ENCODE results near the gene CTNNA3. TPM values are rescaled to one million over a fixed set of nuclear protein-coding genes. Genes with fewer than 3 reads are reported as not detected.

Gene CTNNA3
- total and polyA plus RNA-seq, 2 of the 4 experiments (the other 2 are of a cell fraction), result 0.19 to 0.90 TPM

- in situ Hi-C loops (cut with MboI; ENCODE audit: low sequenced_read_pairs), result no loop called here
- Histone ChIP-seq H3K79me1 (ENCODE audit: low read depth in 1 of 2, low read length in 2 of 2) (no peaks in the 10 kb centered on the region), H3K56ac (ENCODE audit: extremely low read depth, insufficient read depth, low read length) (no peak overlapping the region), H3K23ac (ENCODE audit: low read depth, low read length) (no peak overlapping the region), H3K27me3 (ENCODE audit: control insufficient read depth, insufficient read depth, low read length) (no peaks in the 10 kb centered on the region), H4K91ac (ENCODE audit: insufficient read depth, low read depth, low read length) (no peak overlapping the region), H2BK15ac (ENCODE audit: low read depth, low read length) (no peak overlapping the region), H3K4me3 (ENCODE audit: insufficient read depth, low read depth, low read length) (no peak overlapping the region), H4K8ac (ENCODE audit: low read depth in 2 of 2, low read length in 2 of 2) (no peak overlapping the region), H2AFZ (replicated peaks; ENCODE audit: low read length, poor library complexity) (no peak overlapping the region), H3K4me1 (ENCODE audit: control insufficient read depth, insufficient read depth, low read length) (no peaks in the 10 kb centered on the region), H3K9ac (ENCODE audit: low read depth, low read length) (no peak overlapping the region), H2BK5ac (ENCODE audit: low read depth, low read length, poor library complexity, severe bottlenecking) (no peak overlapping the region), H3K36me3 (ENCODE audit: control insufficient read depth, insufficient read depth, low read length) (no peaks in the 10 kb centered on the region), H2BK20ac (ENCODE audit: low read depth, low read length) (no peak overlapping the region), H3K14ac (replicated peaks; ENCODE audit: low read depth, low read length) (no peak overlapping the region), H4K20me1 (ENCODE audit: insufficient read depth, low read length) (no peaks in the 10 kb centered on the region), H2AK5ac (ENCODE audit: low read depth, low read length) (no peak overlapping the region), H3K27ac (ENCODE audit: insufficient read depth, low read length) (no peak overlapping the region), H3K9me1 (ENCODE audit: insufficient read depth, low read length) (no peaks in the 10 kb centered on the region), H2AK9ac (replicated peaks; ENCODE audit: low read depth, low read length, poor library complexity) (no peak overlapping the region), H3K9me3 (ENCODE audit: control insufficient read depth, insufficient read depth, low read length) (peaks cover 3% of the 10 kb centered on the region; the same call in 1 of the 2 replicates), H2BK120ac (ENCODE audit: low read depth, low read length) (no peak overlapping the region), H3K4ac (ENCODE audit: low read depth, low read length) (no peak overlapping the region), H3K18ac (ENCODE audit: low read depth, low read length) (no peak overlapping the region), H3K4me2 (ENCODE audit: low read depth, low read length) (no peak overlapping the region), H4K5ac (ENCODE audit: low read depth, low read length) (no peak overlapping the region)
- no CpG with 5 or more reads among the region's 3 CpGs for whole genome bisulfite sequencing, 2 experiments (ENCODE audit: extremely low coverage in 2 of 2, insufficient read length in 1 of 2)
- TF ChIP-seq USF2 (IDR thresholded peaks at IDR 0.05; ENCODE audit: low read depth, low read length), result no peak
- TF ChIP-seq SMC3 (IDR thresholded peaks at IDR 0.05; ENCODE audit: low read depth, low read length), result no peak
- TF ChIP-seq MAZ (IDR thresholded peaks at IDR 0.05; ENCODE audit: borderline replicate concordance, low read depth, low read length), result no peak
- TF ChIP-seq RCOR1 (IDR thresholded peaks at IDR 0.05; ENCODE audit: insufficient replicate concordance, low read length), result no peak
- TF ChIP-seq CEBPB (IDR thresholded peaks at IDR 0.05; ENCODE audit: low read depth, low read length), result no peak
- no peak for TF ChIP-seq BHLHE40 (IDR thresholded peaks at IDR 0.05; ENCODE audit: low read depth, low read length)
- no peak for TF ChIP-seq NFE2L2 (IDR thresholded peaks at IDR 0.05; ENCODE audit: low read depth, low read length)
- TF ChIP-seq, protein P1, sequence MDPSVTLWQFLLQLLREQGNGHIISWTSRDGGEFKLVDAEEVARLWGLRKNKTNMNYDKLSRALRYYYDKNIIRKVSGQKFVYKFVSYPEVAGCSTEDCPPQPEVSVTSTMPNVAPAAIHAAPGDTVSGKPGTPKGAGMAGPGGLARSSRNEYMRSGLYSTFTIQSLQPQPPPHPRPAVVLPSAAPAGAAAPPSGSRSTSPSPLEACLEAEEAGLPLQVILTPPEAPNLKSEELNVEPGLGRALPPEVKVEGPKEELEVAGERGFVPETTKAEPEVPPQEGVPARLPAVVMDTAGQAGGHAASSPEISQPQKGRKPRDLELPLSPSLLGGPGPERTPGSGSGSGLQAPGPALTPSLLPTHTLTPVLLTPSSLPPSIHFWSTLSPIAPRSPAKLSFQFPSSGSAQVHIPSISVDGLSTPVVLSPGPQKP (IDR thresholded peaks at IDR 0.05; ENCODE audit: borderline replicate concordance, low read depth, low read length), result no peak
- TF ChIP-seq CTCF (conservative IDR thresholded peaks at IDR 0.05; ENCODE audit: low read depth, low read length), result no peak
- no peak for TF ChIP-seq FOS (IDR thresholded peaks at IDR 0.05; ENCODE audit: low read depth, low read length)
- no peak for TF ChIP-seq CHD1 (IDR thresholded peaks at IDR 0.05; ENCODE audit: low read depth, low read length)
- no peak for TF ChIP-seq MAFK (IDR thresholded peaks at IDR 0.05; ENCODE audit: low read depth, low read length)
- no peak for TF ChIP-seq POLR2A (IDR thresholded peaks at IDR 0.05; ENCODE audit: low read depth, low read length)
- TF ChIP-seq RFX5 (IDR thresholded peaks at IDR 0.05; ENCODE audit: low read depth, low read length), result no peak
- TF ChIP-seq RAD21 (IDR thresholded peaks at IDR 0.05; ENCODE audit: low read length), result no peak
- no peak for TF ChIP-seq MXI1 (IDR thresholded peaks at IDR 0.05; ENCODE audit: borderline replicate concordance, low read depth, low read length)
- ChIA-PET CTCF (no interaction called here), POLR2A (ENCODE audit: unreplicated experiment) (no interaction called here)
- intact Hi-C loops (cut with micrococcal nuclease), result no loop called here
- ATAC-seq (ENCODE audit: low read depth), result no peak
- dilution Hi-C loops (cut with HindIII; ENCODE audit: low sequenced_read_pairs, unreplicated experiment), result no loop called here
- BruUV-seq (replicated peaks), result no TSS peak
- DNase-seq, result no peak
Measured at GRCh38 chr10:66318761-66319160, 1377.2 kb downstream of the CTNNA3 start.
